GM19438 (cell line): ENCODE results near the gene UNG.

Experiments
- ATAC-seq: cut with Tn5 transposase; IDR thresholded peaks from one replicate; pipeline ENCODE4 v1.9.1; 2021; ENCODE audit warnings: low read depth; ENCODE audit not compliant: unreplicated experiment

The UNG gene

GRCh38 chr12:109088818-109089217 lies 8.6 kb upstream of the UNG start:
- no peak for ATAC-seq

DNA sequence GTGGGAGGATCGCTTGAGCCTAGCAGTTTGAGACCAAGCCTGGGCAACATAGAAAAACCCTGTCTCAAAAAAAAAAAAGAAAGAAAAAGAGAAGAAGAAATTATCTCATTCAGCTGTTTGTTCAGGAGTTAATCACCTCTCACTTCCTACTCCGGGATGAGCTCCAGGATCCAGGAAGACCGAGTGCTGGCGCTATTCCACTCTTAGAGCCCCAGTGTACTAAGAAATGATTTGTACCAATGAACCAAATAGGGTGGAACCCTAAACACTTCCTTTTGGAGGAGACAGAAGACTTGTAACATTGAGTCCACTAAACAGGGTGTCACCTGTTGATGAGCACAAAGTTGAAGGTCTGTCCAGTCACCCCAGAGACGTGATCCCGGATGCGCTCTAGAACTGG lies 7.7 kb upstream of the UNG start:
- ATAC-seq, result no peak

DNA sequence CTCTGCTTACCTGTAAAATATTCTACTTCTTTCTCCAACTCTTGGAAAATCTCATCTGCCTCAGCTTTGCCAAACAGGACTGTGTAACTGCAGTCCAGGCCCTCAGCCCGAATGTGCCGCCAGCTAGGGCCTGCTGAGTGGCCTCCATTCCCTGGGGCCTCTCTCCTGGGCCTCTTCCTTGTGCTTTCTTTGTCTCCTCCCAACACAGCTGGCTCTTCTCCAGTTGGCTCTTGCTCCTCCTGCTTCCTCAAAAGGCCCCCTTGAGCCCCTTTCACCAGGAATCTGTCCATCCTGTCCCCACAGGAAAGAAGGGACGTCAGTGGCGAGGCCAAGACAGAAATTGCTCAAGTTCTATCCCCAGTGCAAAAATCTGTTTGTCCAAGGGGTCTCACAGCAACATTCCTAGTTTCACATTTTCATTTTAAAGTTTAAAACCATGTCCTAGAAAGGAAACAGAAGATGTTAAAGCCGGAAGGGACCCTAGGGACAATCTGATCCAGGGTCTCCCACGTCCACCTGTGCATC lies 4.8 kb upstream of the UNG start:
- ATAC-seq, result no peak

- ATAC-seq, result peak; percentile 48
These were observed 4.1 kb upstream of the UNG start, which contains the start of gene ALKBH2 for GRCh38 chr12:109093022-109093918. Gene ALKBH2, minus strand, starts transcription at chr12:109093472. Its CDS starts 686 bp downstream, at chr12:109092786.

GRCh38 chr12:109097140-109097434 lies 310 bp upstream of the UNG start:
- no peak for ATAC-seq

DNA sequence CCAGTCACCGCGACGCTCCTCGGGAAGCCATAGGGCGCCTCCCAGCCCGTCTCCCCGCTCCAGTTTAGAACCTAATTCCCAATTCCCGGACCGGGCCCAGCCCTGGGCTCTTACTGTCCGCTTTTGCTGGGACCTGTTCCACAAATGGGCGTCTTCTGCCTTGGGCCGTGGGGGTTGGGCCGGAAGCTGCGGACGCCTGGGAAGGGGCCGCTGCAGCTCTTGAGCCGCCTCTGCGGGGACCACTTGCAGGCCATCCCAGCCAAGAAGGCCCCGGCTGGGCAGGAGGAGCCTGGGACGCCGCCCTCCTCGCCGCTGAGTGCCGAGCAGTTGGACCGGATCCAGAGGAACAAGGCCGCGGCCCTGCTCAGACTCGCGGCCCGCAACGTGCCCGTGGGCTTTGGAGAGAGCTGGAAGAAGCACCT lies 797 bp downstream of the UNG start:
- ATAC-seq, result peak; percentile 31

- no peak for ATAC-seq
These were observed 1.3 kb downstream of the UNG start for GRCh38 chr12:109098651-109099050.

- no peak for ATAC-seq
These were observed 2.1 kb downstream of the UNG start for GRCh38 chr12:109099431-109100020.

DNA sequence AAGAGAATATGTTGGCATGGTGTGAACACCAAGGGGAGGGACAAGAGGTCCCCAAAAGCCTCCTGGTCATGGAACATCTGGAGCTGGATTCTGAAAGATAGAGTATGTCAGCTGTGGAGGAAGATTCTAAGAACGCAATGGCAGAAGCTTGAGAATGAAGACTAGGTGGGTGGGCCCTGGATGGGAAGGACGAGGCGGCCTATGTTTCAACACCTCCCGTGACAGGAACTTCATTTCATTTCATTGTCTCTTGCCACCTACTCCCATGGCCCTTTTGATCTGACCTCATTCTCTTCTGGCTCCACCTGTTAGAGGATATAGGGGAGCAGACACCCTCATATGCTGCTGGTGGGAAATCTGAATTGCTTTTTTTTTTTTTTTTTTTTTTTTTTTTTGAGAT lies 3.3 kb downstream of the UNG start:
- ATAC-seq, result no peak

DNA sequence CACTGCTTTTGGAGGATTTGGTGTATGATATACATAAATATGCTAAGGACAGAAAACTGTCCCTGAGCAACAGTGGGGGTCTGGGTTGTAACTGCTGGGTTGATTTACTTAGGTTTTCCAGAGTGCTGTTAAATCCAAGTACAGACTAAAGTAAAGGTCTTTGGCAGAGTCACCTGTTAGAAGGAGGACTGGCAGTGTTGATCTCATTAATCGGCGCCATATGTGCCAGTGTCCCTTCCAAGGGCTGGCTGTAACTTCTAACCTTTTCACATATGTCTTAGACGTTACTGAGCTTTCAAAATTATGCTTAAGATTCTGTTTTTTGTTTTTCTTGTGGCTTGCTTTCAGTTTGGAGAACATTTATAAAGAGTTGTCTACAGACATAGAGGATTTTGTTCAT lies 5.1 kb downstream of the UNG start:
- no peak for ATAC-seq

- no peak for ATAC-seq
These were observed 7.8 kb downstream of the UNG start for GRCh38 chr12:109105176-109105575.

DNA sequence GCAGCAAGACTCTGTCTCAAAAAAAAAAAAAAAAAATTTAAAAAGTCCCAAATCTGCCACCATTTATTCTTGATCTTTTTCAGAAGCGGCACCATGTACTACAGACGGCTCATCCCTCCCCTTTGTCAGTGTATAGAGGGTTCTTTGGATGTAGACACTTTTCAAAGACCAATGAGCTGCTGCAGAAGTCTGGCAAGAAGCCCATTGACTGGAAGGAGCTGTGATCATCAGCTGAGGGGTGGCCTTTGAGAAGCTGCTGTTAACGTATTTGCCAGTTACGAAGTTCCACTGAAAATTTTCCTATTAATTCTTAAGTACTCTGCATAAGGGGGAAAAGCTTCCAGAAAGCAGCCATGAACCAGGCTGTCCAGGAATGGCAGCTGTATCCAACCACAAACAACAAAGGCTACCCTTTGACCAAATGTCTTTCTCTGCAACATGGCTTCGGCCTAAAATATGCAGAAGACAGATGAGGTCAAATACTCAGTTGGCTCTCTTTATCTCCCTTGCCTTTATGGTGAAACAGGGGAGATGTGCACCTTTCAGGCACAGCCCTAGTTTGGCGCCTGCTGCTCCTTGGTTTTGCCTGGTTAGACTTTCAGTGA lies 12.5 kb downstream of the UNG start:
- ATAC-seq, result no peak

GRCh38 chr12:109110988-109111495 lies 13.6 kb downstream of the UNG start:
- peak; percentile 81 for ATAC-seq

- ATAC-seq, result no peak
These were observed 15.5 kb downstream of the UNG start for GRCh38 chr12:109112720-109113465.

DNA sequence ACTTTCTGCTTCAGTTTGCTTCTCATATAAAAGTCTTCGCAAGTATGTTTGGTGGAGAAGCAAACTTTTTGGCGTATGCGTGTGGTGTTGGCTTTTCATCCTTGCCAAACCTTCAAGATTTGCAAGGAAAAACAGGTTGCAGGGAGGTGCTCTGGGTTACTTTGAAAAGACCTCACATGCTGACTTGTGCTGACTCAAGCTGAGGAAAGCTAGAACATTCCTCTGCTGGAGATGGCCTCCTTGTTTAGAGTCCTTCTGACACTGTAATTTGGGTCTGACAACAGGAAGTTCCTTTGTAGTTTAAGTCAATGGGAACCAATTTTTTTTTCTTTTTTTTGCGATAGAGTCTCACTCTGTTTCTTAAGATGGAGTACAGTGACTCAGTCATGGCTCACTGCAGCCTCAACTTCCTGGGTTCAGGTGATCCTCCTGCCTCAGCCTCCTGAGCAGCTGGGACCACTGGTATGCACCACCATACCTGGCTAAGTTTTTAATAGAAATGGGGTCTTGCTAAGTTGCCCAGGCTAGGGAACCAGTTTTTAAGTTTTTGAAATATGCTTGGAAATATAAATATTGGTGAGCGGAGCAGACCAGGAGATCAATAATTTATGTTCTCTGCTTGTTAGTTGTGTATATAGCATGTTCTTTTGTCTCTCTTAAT lies 16.4 kb downstream of the UNG start:
- no peak for ATAC-seq

DNA sequence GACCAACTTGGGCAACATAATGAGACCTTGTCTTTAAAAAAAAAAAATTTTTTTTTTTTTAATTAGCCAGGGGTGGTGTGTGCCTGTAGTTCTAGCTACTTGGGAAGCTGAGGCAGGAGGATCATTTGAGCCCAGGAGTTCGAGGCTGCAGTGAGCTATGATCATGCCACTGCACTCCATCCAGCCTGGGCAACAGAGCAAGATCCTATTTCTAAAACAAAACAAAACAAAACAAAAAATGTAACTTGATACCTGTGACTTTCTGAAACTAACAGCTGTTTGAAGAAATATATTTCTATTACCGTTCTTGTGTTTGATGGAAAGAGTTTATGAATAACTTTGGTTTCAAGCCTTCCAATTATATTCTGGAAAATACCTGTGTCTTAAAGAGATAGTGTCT lies 17.2 kb downstream of the UNG start:
- no peak for ATAC-seq

DNA sequence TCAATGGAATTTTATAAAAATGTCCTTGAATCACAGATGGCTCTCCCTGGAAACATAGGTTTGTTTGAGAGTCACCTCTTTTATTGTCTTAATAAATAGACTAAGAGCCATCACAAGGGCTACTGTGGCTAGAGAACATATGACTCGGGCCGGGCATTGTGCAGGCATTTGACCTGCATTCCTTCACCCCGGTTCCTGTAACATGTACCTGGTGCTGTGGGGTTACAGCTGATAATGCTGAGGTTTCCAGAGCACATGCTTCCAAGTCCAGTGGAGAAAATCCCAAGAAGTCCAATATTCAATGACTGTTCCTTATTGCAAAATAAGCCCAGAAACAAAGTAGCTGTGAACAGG lies 18.0 kb downstream of the UNG start:
- no peak for ATAC-seq

DNA sequence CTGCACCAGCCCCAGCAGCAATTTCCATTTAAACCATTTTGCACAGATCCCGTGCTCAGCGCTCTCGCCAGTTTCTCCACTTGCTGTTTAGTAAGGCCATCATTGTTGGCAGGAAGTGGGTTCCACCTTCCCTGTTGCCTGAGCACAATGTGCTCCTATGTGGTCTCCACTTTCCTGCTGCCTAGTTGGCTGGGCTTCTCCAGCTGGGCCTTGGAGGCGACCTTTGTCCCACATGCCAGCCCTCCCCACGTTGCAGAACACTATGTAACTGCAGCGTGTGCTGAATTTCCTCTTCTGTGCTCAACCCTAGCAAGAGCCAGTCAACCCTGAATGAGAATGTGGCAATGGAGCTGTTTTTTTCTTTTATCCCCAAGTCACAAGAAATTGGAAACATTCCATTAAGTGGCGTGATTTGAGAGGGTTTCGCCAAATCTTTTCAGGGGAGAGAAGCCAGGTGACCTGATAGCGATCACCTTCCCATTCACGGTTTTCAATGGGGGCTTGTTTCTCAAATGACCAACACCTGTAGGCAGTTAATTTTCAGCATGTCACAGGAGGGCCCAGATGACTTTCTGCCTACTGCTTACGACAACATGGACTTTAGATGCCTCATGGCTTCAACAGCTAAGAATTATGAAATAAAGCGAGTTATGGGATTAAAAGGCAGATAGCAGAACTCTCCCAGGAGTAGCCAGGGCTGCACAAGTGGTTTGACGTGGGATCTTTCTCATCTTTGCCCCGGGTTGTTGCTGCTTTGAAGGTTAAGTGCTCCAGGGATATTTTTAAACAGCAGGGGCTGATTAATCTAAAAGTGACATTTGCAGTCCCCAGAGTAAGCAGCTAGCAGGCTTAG lies 18.6 kb downstream of the UNG start, which contains the start of gene ACACB:
TSS of gene ACACB (plus strand) at position 830 of the 853 bp plus-strand sequence. CDS start 22,819 bp downstream, outside the sequence.
- no peak for ATAC-seq

DNA sequence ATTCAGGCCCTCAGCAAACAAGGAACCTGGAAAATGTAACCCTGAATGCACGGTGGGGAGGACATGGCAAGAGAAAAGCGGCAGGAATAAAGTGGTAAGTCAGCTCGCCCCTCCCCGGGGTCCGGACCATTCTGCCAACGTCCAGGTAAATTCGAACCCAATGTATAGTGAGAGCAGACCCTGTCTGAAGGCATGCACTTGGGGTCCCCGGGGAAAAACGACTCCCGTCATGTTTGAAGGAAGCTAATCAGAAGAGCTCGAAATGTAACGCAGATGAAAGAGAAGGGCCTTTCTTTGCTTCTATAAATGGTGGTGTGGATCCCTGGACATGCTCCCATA lies 19.2 kb downstream of the UNG start:
- no peak for ATAC-seq
